IMR-90 (cell line): ENCODE measurements around the gene GLP2R. TPM values are rescaled to one million over a fixed set of nuclear protein-coding genes. Genes with fewer than 3 reads are reported as not detected.

Experiments
- ATAC-seq: fragments of 200-7000 bp; cut with Tn5 transposase; 2 replicates; pipeline ENCODE4 v1.9.1; 2020; ENCODE audit warnings: low read depth, mild to moderate bottlenecking, moderate library complexity
- BruUV-seq: library from RNA; stranded (reverse); fragments of 400-500 nt; replicated peaks from 2 replicates; lab custom pipeline; 2021; lab: Mats Ljungman, UMichigan
- CTCF ChIA-PET: fragments of 300-600 bp; formaldehyde crosslinking; extraction: SDS; loops from one replicate; lab custom pipeline; 2021; ENCODE audit warnings: antibody characterized with exemption; lab: Yijun Ruan, JAX
- POLR2A ChIA-PET: fragments of 300-600 bp; sonication (Branson Sonifier 250); formaldehyde crosslinking; loops from one replicate; lab custom pipeline; 2022; ENCODE audit warnings: antibody characterized with exemption; ENCODE audit not compliant: unreplicated experiment; lab: Charles Lee
- DNase-seq: peaks from one replicate; pipeline ENCODE4 v3.0.0; 2013
- H2AFZ ChIP-seq: replicated peaks from 2 replicates; pipeline ENCODE3; 2013; ENCODE audit warnings: low read length, mild to moderate bottlenecking; ENCODE audit not compliant: poor library complexity
- H2AK5ac ChIP-seq: 2 replicates; pipeline ENCODE4 v1.6.1; 2013; ENCODE audit warnings: low read depth, low read length, inconsistent platforms
- H2AK9ac ChIP-seq: replicated peaks from 2 replicates; pipeline ENCODE3; 2013; ENCODE audit warnings: mild to moderate bottlenecking, low read depth, low read length, moderate library complexity; ENCODE audit not compliant: poor library complexity
- H2BK120ac ChIP-seq: 2 replicates; pipeline ENCODE4 v1.6.1; 2013; ENCODE audit warnings: low read depth, low read length, inconsistent platforms
- H2BK15ac ChIP-seq: 3 replicates; pipeline ENCODE4 v1.6.1; 2013; ENCODE audit warnings: low read depth, low read length, inconsistent platforms
- H2BK20ac ChIP-seq: 2 replicates; pipeline ENCODE4 v1.6.1; 2013; ENCODE audit warnings: low read depth, mild to moderate bottlenecking, inconsistent platforms, low read length, moderate library complexity
- H2BK5ac ChIP-seq: 2 replicates; pipeline ENCODE4 v1.6.1; 2013; ENCODE audit warnings: mild to moderate bottlenecking, low read depth, low read length, inconsistent platforms; ENCODE audit not compliant: poor library complexity, severe bottlenecking
- H3K14ac ChIP-seq: replicated peaks from 2 replicates; pipeline ENCODE4 v1.6.1; 2013; ENCODE audit warnings: low read depth, low read length, inconsistent platforms
- H3K18ac ChIP-seq: 2 replicates; pipeline ENCODE4 v1.6.1; 2013; ENCODE audit warnings: low read depth, low read length, control low read depth
- H3K23ac ChIP-seq: 2 replicates; pipeline ENCODE4 v1.6.1; 2013; ENCODE audit warnings: low read depth, low read length, inconsistent platforms
- H3K27ac ChIP-seq: 2 replicates; pipeline ENCODE4 v1.5.1; 2013; ENCODE audit warnings: mild to moderate bottlenecking, control low read depth, low read length; ENCODE audit not compliant: insufficient read depth
- H3K27me3 ChIP-seq: 2 replicates; pipeline ENCODE4 v1.6.1; 2013; ENCODE audit warnings: low read length; ENCODE audit not compliant: control insufficient read depth, insufficient read depth
- H3K36me3 ChIP-seq: 2 replicates; pipeline ENCODE4 v1.6.1; 2013; ENCODE audit warnings: low read length, mixed read lengths; ENCODE audit not compliant: control insufficient read depth, insufficient read depth
- H3K4ac ChIP-seq: 2 replicates; pipeline ENCODE4 v1.6.1; 2013; ENCODE audit warnings: low read depth, low read length, inconsistent platforms
- H3K4me1 ChIP-seq: 2 replicates; pipeline ENCODE4 v1.6.1; 2013; ENCODE audit warnings: low read length, mixed read lengths; ENCODE audit not compliant: control insufficient read depth, insufficient read depth
- H3K4me2 ChIP-seq: 2 replicates; pipeline ENCODE4 v1.6.1; 2013; ENCODE audit warnings: low read depth, mild to moderate bottlenecking, control low read depth, low read length, moderate library complexity
- H3K4me3 ChIP-seq: 2 replicates; pipeline ENCODE4 v1.5.1; 2013; ENCODE audit warnings: low read depth, mild to moderate bottlenecking, control low read depth, low read length, moderate library complexity; ENCODE audit not compliant: insufficient read depth
- H3K56ac ChIP-seq: 2 replicates; pipeline ENCODE4 v1.6.1; 2013; ENCODE audit warnings: low read length, inconsistent platforms; ENCODE audit not compliant: insufficient read depth; ENCODE audit errors: extremely low read depth
- H3K79me1 ChIP-seq, 2 experiments: 2 replicates each; pipeline ENCODE4 v1.6.1; 2013; ENCODE audit warnings: low read length in 2 of 2, inconsistent platforms in 1 of 2, low read depth in 1 of 2
- H3K9ac ChIP-seq: 2 replicates; pipeline ENCODE4 v1.6.1; 2013; ENCODE audit warnings: low read depth, low read length, control low read depth
- H3K9me1 ChIP-seq: 2 replicates; pipeline ENCODE4 v1.6.1; 2013; ENCODE audit warnings: low read length, inconsistent platforms; ENCODE audit not compliant: insufficient read depth
- H3K9me3 ChIP-seq: 2 replicates; pipeline ENCODE4 v1.6.1; 2013; ENCODE audit warnings: low read length; ENCODE audit not compliant: control insufficient read depth, insufficient read depth
- H4K20me1 ChIP-seq: 2 replicates; pipeline ENCODE4 v1.6.1; 2013; ENCODE audit warnings: low read length, inconsistent platforms; ENCODE audit not compliant: insufficient read depth
- H4K5ac ChIP-seq: 2 replicates; pipeline ENCODE4 v1.6.1; 2013; ENCODE audit warnings: mild to moderate bottlenecking, low read depth, low read length, control low read depth
- H4K8ac ChIP-seq, 2 experiments: 2 replicates each; pipeline ENCODE4 v1.6.1; 2013; ENCODE audit warnings: low read depth in 2 of 2, low read length in 2 of 2, control low read depth in 1 of 2, inconsistent platforms in 1 of 2
- H4K91ac ChIP-seq: 2 replicates; pipeline ENCODE4 v1.6.1; 2013; ENCODE audit warnings: low read depth, low read length, inconsistent platforms; ENCODE audit not compliant: insufficient read depth
- BHLHE40 ChIP-seq: fragments of 150-350 bp; IDR thresholded peaks from 2 replicates; pipeline ENCODE4 v1.6.1; 2016; ENCODE audit warnings: mild to moderate bottlenecking, low read depth, low read length
- CEBPB ChIP-seq: IDR thresholded peaks from 2 replicates; pipeline ENCODE4 v1.6.1; 2012; ENCODE audit warnings: low read depth, low read length, improper control_type of control experiment
- POLR2A ChIP-seq: IDR thresholded peaks from 2 replicates; pipeline ENCODE4 v1.6.1; 2012; ENCODE audit warnings: mild to moderate bottlenecking, low read depth, low read length
- RAD21 ChIP-seq: IDR thresholded peaks from 2 replicates; pipeline ENCODE4 v1.6.1; 2012; ENCODE audit warnings: low read length, improper control_type of control experiment
- WGBS, 2 experiments: methylation state at CpG; one replicate each; pipeline versions ENCODE4 v1.1.5 to v1.1.7; 2013; ENCODE audit warnings: missing lambda C conversion rate in 2 of 2; ENCODE audit not compliant: insufficient read length in 1 of 2; ENCODE audit errors: extremely low coverage in 2 of 2; 5-methylcytosine and 5-hydroxymethylcytosine counted together
- dilution Hi-C: fragments of 300-500 bp; cut with HindIII; formaldehyde crosslinking; loops from one replicate; pipeline ENCODE4 v1.14.3; 2018; ENCODE audit warnings: low sequenced_read_pairs; ENCODE audit not compliant: unreplicated experiment
- in situ Hi-C: fragments of 300-500 bp; cut with MboI; formaldehyde crosslinking; loops from 3 replicates; pipeline ENCODE4 v1.14.3; 2019; ENCODE audit warnings: low sequenced_read_pairs, inconsistent platforms, mixed read lengths
- intact Hi-C: fragments of 100-400 bp; cut with micrococcal nuclease; formaldehyde crosslinking; loops from 2 replicates; pipeline ENCODE4 v1.10.0; 2022
- polyA plus RNA-seq, 3 experiments: library from polyadenylated mRNA; depleted of rRNA; stranded (reverse); fragments of >200 nt; gene quantifications; 2 replicates each; pipeline ENCODE4 v1.2.3, GENCODE V29; 2012; ENCODE audit warnings: low replicate concordance in 1 of 3
- total RNA-seq: library from RNA; depleted of rRNA; stranded (reverse); fragments of >200 nt; gene quantifications from 2 replicates; pipeline ENCODE4 v1.2.3, GENCODE V29; 2012
- TF ChIP-seq, protein P1 (sequence below): fragments of 150-350 bp; IDR thresholded peaks from 2 replicates; pipeline ENCODE4 v1.6.1; 2016; ENCODE audit warnings: low read depth, mild to moderate bottlenecking, low read length, moderate library complexity, borderline replicate concordance

The GLP2R gene
- total and polyA plus RNA-seq, 2 of the 4 experiments (the other 2 are of a cell fraction): 0.07 TPM; not detected in 1

DNA sequence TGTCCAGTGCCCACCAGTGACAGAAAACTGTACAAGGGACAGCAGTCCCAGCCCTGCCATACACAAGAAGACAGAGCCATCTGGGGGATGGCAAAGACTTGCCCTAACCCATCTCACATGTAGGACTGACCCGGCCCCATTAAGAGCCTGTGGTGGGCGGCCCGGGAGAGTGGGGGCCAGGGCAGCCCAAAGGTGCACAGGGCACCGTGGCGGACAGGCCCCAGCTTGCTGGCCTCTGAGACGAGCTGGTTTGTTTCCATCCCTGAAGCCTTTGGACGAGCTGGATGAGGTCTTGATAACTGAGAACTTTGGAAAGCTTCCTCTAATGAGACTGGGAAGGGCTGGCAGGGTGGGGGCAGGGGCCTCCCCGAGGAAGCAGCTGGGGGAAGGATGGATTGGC is 90.4 kb downstream of the GLP2R start:
- 84% methylated on average over 4 of the region's 8 CpGs; no CpG with 5 or more reads in 1 of the 2 experiments for WGBS, 2 experiments
- in situ Hi-C loops: no loop called here

More for the DNA sequence above, 90.4 kb downstream of the GLP2R start:
- Histone ChIP-seq H3K27ac (no peak overlapping the region), H3K9me1 (no peaks in the 10 kb centered on the region), H2BK5ac (no peak overlapping the region), H2BK120ac (no peak overlapping the region), H3K36me3 (peaks cover 12% of the 10 kb centered on the region; the same call in 1 of the 2 replicates), H3K4me2 (no peak overlapping the region), H3K23ac (no peak overlapping the region), H2AFZ (no peak overlapping the region), H3K18ac (no peak overlapping the region), H2BK15ac (no peak overlapping the region), H3K9ac (no peak overlapping the region), H3K79me1 (no peaks in the 10 kb centered on the region), H2AK5ac (no peak overlapping the region), H4K5ac (no peak overlapping the region), H3K14ac (no peak overlapping the region), H4K20me1 (no peaks in the 10 kb centered on the region), H3K4me1 (peaks cover 5% of the 10 kb centered on the region; the same call in 1 of the 2 replicates), H3K4me3 (no peak overlapping the region), H4K91ac (no peak overlapping the region), H3K9me3 (no peaks in the 10 kb centered on the region), H2AK9ac (no peak overlapping the region), H3K27me3 (no peaks in the 10 kb centered on the region), H3K56ac (no peak overlapping the region), H4K8ac (no peak overlapping the region), H3K4ac (no peak overlapping the region), H2BK20ac (no peak overlapping the region)
- POLR2A ChIA-PET: no interaction called here
- BruUV-seq: no TSS peak
- TF ChIP-seq RAD21 (no peak), POLR2A (no peak), BHLHE40 (no peak), CEBPB (no peak)
- TF ChIP-seq, protein P1, sequence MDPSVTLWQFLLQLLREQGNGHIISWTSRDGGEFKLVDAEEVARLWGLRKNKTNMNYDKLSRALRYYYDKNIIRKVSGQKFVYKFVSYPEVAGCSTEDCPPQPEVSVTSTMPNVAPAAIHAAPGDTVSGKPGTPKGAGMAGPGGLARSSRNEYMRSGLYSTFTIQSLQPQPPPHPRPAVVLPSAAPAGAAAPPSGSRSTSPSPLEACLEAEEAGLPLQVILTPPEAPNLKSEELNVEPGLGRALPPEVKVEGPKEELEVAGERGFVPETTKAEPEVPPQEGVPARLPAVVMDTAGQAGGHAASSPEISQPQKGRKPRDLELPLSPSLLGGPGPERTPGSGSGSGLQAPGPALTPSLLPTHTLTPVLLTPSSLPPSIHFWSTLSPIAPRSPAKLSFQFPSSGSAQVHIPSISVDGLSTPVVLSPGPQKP: no peak
- ATAC-seq (no peak), DNase-seq (no peak)
- CTCF ChIA-PET: no interaction called here
- intact Hi-C loops (no loop called here), dilution Hi-C loops (no loop called here)
